Measurements from ENCODE around the gene PCMT1.
"Not testable (repeated sequence)": the region's sequence is repeated elsewhere in the genome, so short reads cannot be mapped to it uniquely, and the experiment has no call there.

GRCh38 chr6:149854017-149854416 is 104.5 kb downstream of the PCMT1 start:
- not testable (repeated sequence) for TF ChIP-seq CTCF (IDR thresholded peaks at IDR 0.05; ENCODE audit: control extremely low read depth in 1 of 3, insufficient read depth in 1 of 3, low read depth in 1 of 3, low read length in 3 of 3); CHD1 (IDR thresholded peaks at IDR 0.05; ENCODE audit: low read depth, low read length); CBX5 (IDR thresholded peaks at IDR 0.05; ENCODE audit: low read depth, low read length); EZH2 (IDR thresholded peaks at IDR 0.05; ENCODE audit: low read depth, low read length, severe bottlenecking); JUND (IDR thresholded peaks at IDR 0.05; ENCODE audit: low read length); EP300 (IDR thresholded peaks at IDR 0.05; ENCODE audit: borderline replicate concordance in 1 of 2, low read depth in 2 of 2, low read length in 2 of 2); CEBPB (IDR thresholded peaks at IDR 0.05; ENCODE audit: low read depth, low read length); POLR2AphosphoS5 (IDR thresholded peaks at IDR 0.05; ENCODE audit: low read depth, low read length); SP2 (IDR thresholded peaks at IDR 0.05; ENCODE audit: low read length); ATF3 (IDR thresholded peaks at IDR 0.05; ENCODE audit: insufficient read depth, low read depth, low read length); TAF7 (optimal IDR thresholded peaks at IDR 0.05; ENCODE audit: borderline replicate concordance, low read depth, low read length)

Measured in H1 (cell line).